Bronchial smooth muscle cell (primary cell): ENCODE results near the gene PHLDA3. TPM values are rescaled to one million over a fixed set of nuclear protein-coding genes. Genes with fewer than 3 reads are reported as not detected.

Experiments
- total RNA-seq: library from RNA; depleted of rRNA; stranded (reverse); fragments of >200 nt; gene quantifications from 2 replicates; pipeline ENCODE4 v1.2.1, GENCODE V29; 2014

The PHLDA3 gene
- total RNA-seq, result 120 and 177 TPM in 2 replicates

GRCh38 chr1:201468844-201469644, at the start of gene PHLDA3:
PHLDA3 (minus strand) TSS chr1:201469188; CDS start chr1:201468786, 402 bp downstream.

DNA sequence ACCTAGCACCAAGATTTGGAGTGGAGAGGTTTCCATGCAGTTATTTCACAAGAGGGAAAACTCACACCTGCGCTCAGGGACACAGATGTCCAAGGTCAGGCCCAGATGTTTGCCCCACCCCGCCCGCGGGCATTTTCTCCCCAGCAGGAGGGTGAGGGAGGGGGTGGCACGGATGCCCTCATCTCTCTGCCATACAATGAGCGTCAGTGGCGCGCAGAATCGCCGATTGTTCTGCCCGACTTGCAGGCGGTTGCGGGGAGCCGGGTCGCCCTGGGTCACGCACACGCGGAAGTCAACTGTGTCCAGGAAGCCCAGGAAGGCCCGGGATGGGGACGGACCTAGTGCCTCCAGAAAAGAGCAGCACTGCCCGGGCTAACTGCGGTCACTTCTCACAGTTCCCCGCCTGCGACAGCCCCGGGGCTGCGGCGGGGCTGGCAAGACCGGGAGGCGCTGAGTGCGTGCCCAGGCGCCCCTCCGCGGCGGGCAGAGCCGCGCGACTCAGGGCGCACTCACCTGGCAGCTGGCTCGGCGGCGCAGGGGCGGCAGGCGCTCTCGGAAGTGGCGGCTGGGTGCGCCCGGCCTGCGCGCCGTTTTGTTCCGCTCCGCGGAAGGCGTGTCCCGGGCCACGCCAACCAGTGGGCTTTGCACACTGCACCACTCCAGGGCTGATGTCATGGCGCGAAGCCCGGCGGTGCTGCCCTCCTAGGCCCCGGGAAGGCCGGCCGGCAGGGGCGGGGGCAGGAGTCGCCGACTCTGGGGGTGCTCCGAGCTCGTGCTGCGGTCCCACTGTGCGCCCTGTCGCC, 37.8 kb upstream of the PHLDA3 start, which contains the start of gene CSRP1:
CSRP1 (minus strand) TSS at position 567 of the 803 bp plus-strand sequence. CDS start 10,820 bp downstream, outside the sequence.

Other genes with a start within 250 kb of the PHLDA3 start
- gene PKP1, start 185.7 kb downstream of the PHLDA3 start, total RNA-seq, result 0.16 and 0.34 TPM in 2 replicates
- gene TNNT2, start 91.5 kb downstream of the PHLDA3 start, total RNA-seq, result not detected in 2 replicates
- gene LAD1, start 69.9 kb downstream of the PHLDA3 start, total RNA-seq, result 0.26 TPM in 1 of 2 replicates, not detected in the other
- 0.16 TPM in 1 of 2 replicates, not detected in the other for gene TNNI1, start 47.5 kb downstream of the PHLDA3 start, total RNA-seq
- gene CSRP1, start 37.9 kb upstream of the PHLDA3 start, total RNA-seq, result 253 and 433 TPM in 2 replicates
- 11.2 and 14.3 TPM in 2 replicates for gene NAV1, start 69.9 kb upstream of the PHLDA3 start, total RNA-seq